H1 (cell line): ENCODE results near the gene DACT3. TPM values are rescaled to one million over a fixed set of nuclear protein-coding genes. Genes with fewer than 3 reads are reported as not detected.

Experiments used
- CHD2 ChIP-seq: IDR thresholded peaks from 2 replicates; pipeline ENCODE4 v1.6.1; 2012; ENCODE audit warnings: low read length, improper control_type of control experiment
- CREB1 ChIP-seq: IDR thresholded peaks from 2 replicates; pipeline ENCODE4 v1.6.1; 2012; ENCODE audit warnings: inconsistent platforms
- JUND ChIP-seq: IDR thresholded peaks from 2 replicates; pipeline ENCODE4 v1.6.1; 2011; ENCODE audit warnings: mild to moderate bottlenecking, improper control_type of control experiment, low read length
- RFX5 ChIP-seq: IDR thresholded peaks from 2 replicates; pipeline ENCODE4 v1.6.1; 2011; ENCODE audit warnings: low read depth, low read length, improper control_type of control experiment, borderline replicate concordance
- TAF7 ChIP-seq: optimal IDR thresholded peaks from 2 replicates; pipeline ENCODE3; 2011; ENCODE audit warnings: low read depth, mild to moderate bottlenecking, inconsistent platforms, low read length, moderate library complexity, borderline replicate concordance
- polyA plus RNA-seq, 7 experiments: library from polyadenylated mRNA; depleted of rRNA in 3 of 7; stranded (reverse) in 5 of 7; unstranded in 2 of 7; fragments of >200 nt in 5 of 7; fragments of 200-250 nt in 2 of 7; gene quantifications; 1 replicate in 5 of 7; 2 replicates in 1 of 7; 4 replicates in 1 of 7; pipeline versions ENCODE4 v1.2.1 to v1.2.3, GENCODE V29; 2011 to 2013; ENCODE audit warnings: missing spikeins in 2 of 7, mixed read lengths in 2 of 7
- total RNA-seq: library from RNA; stranded (reverse); fragmentation: NEBNext Ultra II Directional; extraction: Animal tissue kit (Norgen Biotek cat#: 25700); gene quantifications from 2 replicates; pipeline ENCODE4 v1.2.1, GENCODE V29; 2021
- TF ChIP-seq, protein P1 (sequence below): IDR thresholded peaks from 2 replicates; pipeline ENCODE4 v1.6.1; 2012; ENCODE audit warnings: inconsistent platforms

Gene DACT3
- total and polyA plus RNA-seq, 2 of the 8 experiments (the other 6 are each of a cell fraction or from before 2014, with no cell fraction given): 1.8 to 2.0 TPM

DNA sequence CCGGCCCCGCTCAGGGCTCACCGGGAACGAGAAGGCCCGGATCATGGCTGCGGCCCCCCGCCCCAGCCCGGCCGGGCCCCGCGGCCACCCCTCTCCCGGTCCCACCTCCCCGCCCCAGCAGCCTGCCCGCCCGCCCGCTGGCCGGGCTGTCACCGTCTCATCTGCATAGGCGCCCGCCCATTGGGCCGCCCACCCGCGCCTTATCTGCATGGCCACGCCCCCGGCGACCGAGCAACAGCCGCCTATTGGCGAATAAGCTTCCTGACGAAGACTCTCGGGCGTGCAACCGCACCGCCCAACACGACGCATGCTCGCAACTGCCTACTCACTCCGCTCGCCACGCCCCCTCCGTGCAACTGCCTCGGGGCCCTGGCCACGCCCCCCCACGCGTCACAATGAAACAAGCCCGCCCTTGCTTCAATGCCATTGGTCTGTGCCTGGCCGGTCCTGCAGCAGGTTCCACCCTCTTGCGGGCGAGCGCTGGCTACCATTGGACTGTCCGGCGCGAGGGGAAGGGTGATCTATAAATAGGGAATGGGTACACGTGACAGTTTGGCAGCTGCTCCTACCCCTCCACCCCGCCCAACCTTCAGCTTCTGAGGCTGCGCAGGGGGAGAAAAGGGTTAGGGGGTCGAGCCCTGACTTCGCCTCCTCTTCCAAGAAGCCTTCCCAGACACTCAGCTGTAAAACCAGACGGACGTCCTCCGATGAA, at the start of gene DACT3 (continued):
- no peak for TF ChIP-seq JUND
- peak; percentile 59 for TF ChIP-seq CHD2
- TF ChIP-seq RFX5: no peak
- TF ChIP-seq CREB1: peak; percentile 92
- TF ChIP-seq TAF7: no peak
- TF ChIP-seq, protein P1, sequence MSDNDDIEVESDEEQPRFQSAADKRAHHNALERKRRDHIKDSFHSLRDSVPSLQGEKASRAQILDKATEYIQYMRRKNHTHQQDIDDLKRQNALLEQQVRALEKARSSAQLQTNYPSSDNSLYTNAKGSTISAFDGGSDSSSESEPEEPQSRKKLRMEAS: peak; percentile 64; the same call in 1 of the 2 replicates
